Smooth muscle cell of the brain vasculature (primary cell): ENCODE results near the gene APC2.
"Not testable (repeated sequence)": the region's sequence is repeated elsewhere in the genome, so short reads cannot be mapped to it uniquely, and the experiment has no call there.

Experiments used
- DNase-seq: peaks from one replicate; pipeline ENCODE4 v3.0.0-alpha.2; 2012; ENCODE audit warnings: low read depth, low spot score

Gene APC2

DNA sequence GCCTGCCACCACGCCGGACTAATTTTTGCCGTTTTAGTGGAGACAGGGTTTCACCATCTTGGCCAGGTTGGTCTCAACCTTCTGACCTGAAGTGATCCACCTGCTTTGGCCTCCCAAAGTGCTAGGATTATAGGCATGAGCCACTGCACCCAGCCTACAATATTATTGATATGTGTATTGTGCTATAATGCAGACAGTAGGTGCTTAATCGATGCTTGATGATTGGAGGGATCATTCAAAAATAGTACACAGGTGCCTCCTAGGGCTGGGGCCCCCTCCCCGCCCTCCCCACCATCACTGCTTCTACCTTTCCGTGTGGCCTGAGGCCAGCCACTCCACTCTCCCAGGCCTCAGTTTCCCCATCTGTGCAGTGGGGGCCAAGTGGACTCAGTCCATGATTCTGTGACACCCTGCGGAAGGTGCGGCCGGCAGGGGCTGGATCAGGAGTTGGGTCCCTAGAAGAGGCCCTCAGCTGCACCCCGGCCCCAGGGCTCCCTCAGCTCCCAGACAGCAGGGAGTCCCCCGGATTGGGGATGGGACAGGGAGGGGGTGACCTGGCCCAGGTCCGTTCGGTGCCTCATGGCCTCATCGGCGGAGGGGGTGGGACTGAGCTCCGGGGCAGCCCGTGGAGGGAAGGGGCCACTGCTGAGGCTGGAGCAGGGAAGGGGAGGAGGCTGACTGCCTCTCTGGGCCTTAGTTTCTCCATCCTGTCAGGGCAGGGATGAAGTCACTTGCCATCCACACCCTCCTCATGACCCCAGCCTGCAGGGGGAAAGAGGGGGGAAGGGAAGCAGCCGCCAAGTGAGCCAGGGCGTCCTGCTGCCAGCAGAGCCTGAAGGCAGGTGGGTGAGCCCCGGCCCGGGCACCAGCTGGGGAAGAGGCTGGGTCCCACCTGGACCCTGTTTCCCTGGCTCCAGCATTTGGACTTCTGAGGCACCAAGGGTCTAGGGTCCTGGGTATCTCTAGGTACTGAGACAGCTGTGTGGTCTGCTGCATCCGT, 61.7 kb downstream of the APC2 start:
- DNase-seq = no peak

DNA sequence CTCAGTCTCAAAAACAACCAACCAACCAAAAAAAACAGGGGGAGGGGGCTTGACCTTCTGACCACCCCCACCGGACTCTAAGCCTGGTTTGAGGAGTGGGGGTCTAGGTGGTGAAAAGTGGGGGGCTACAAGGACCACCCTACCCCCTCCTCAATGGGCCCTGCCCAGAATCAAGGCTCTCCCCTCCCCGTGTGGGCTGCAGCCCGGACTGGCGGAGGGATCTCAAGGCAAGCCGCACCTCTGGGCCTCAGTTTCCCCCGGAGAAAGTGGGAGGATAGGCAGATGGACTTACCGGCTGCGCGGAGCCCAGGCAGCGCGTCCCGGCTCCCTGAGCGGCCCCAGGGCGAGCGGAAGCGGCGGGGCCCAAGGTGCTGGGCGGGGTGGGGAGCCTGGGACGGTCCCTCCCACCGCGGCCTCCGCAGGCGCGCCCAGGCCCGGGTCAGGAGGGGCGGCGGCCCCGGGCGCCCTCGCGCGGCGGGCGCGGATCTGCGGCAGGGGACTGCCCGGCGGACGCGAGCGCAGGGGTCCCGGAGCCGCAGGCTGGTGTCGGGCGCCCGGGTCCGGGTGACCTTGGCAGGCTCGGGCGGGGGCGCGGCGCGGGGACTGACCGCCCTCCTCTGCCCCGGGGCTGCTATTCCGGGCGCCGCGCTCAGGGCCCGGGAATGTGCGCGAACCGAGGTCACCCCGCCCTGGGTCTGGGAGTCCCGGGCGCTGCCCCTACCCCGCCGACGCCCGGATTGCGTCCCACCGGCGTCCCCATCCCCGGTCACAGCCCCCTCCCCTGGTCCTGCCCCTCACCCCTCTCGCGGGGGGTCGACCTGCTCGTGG, 63.0 kb downstream of the APC2 start, which contains the start of gene ADAMTSL5:
Gene ADAMTSL5 (minus strand): TSS at position 349 of the 828 bp plus-strand sequence. CDS start 2,076 bp downstream, outside the sequence.
- DNase-seq = no peak

GRCh38 chr19:1513499-1514294, 63.8 kb downstream of the APC2 start:
- DNase-seq = no peak

GRCh38 chr19:1514295-1514661, 64.4 kb downstream of the APC2 start:
- DNase-seq = no peak

GRCh38 chr19:1514986-1515721, 65.2 kb downstream of the APC2 start:
- DNase-seq = no peak

DNA sequence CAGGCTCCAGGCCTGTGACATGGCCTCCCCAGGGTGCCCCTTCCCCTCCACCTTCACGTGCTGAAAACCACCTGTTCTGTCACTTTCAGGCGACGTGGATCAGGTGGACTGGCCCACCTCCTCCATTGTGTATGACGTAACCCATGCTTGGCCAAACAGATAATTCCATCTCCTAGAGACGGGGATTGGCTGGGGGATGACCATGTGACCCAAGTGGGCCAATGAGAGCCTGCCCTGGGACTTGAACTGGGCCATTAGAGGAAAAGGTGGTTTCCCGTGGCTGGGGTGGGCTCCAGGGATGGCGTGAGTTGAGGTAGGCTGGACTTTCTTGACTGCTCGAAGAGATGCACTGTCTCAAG, 66.5 kb downstream of the APC2 start:
- no peak for DNase-seq

DNA sequence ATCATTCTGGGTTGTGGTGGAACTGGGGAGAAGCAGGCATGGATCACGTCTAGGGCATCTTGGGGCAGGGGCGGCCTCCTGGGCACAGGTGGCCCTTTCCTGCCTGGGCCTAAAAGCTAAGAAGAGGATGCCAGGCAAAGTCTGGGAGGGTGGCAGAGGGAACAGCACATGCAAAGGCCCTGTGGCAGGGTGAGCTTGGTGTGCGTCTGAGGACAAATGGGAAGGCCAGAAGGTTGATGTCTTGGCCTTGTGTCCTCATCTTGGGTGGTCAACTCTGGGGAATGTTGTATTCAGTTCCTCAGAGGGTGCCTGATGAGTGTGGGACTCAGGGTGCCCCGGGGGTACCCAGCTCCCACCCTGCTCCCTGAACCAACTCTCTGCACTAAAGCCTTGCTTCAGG, 68.5 kb downstream of the APC2 start:
- no peak for DNase-seq

DNA sequence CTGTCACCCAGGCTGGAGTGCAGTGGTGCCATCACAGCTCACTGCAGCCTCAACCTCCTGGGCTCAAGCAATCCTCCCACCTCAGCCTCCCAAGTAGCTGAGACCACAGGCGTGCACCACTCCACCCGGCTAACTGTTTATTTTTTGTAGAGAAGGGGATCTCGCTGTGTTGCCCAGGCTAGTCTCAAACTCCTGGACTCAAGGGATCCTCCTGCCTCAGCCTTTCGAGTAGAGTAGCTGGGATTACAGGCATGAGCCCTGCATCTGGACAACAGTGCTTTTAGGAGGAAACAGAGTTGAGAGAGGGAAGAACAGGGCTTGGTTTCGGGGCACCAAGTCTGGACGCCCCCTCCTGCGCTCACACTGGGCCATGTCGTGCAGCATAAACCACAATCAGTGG, 69.9 kb downstream of the APC2 start:
- not testable (repeated sequence) for DNase-seq

DNA sequence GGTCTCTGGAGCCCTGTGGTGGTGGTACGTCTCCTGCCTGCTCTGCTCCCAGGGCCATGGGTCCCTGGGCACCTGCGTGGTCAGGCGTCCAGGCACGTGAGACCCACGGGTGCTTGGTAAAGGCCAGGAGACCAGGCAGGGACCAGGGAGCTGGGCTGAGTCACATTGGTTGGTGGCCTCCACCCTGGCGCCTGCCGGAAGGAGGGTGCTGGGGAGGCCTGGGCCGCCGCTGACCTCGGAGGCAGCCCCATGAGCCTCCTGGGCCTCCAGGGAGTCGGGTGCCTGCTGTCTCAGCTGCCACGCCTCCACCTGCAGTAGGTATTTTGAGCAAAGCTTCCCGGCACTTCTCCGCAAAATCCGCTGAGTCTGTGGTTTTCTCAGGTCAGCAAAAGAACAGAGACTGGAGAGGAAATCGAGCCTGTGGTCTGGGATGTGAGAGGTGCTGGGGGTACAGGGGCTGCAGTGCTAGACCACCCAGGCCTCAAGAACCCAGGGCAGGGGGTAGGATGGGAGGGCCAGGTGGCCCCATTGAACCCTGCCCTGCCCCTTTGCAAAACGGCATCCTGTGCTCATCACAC, 70.4 kb downstream of the APC2 start:
- no peak for DNase-seq

DNA sequence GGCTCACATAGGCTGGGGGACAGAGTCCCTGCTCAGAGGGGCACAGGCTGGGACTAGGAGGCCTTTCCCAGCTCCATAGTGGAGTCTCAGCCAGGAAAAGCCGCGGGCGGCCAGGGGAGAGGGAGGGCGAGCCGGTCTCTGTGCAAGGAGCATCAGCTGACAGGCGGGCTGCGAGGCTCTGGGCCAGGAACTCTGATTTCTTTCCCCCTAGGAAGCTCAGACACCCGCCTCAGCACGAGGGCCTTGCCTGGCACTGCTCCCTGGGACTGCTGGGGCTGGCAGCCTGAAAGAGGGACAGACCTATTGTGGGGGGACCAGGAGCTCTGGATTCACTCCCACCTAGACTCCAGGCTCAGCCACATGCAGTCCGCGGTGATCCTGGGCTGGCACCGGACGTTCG, 71.7 kb downstream of the APC2 start:
- no peak for DNase-seq

- DNase-seq = no peak
Observed at GRCh38 chr19:1522061-1522460, 72.1 kb downstream of the APC2 start.

GRCh38 chr19:1522838-1523237, 72.9 kb downstream of the APC2 start:
- no peak for DNase-seq
